Stimulated activated CD8-positive, alpha-beta memory T cell treated with anti-CD3 and anti-CD28 coated beads, Interleukin-2, amount 100 ng/mL, for 1 hour (primary cell): ENCODE measurements around the gene MEIS3.

Experiments used
- DNase-seq, 2 donors: peaks; one replicate each; pipeline ENCODE4 v3.0.0-alpha.2; 2020; ENCODE audit warnings: low read depth in 2 of 2

Gene MEIS3

DNA sequence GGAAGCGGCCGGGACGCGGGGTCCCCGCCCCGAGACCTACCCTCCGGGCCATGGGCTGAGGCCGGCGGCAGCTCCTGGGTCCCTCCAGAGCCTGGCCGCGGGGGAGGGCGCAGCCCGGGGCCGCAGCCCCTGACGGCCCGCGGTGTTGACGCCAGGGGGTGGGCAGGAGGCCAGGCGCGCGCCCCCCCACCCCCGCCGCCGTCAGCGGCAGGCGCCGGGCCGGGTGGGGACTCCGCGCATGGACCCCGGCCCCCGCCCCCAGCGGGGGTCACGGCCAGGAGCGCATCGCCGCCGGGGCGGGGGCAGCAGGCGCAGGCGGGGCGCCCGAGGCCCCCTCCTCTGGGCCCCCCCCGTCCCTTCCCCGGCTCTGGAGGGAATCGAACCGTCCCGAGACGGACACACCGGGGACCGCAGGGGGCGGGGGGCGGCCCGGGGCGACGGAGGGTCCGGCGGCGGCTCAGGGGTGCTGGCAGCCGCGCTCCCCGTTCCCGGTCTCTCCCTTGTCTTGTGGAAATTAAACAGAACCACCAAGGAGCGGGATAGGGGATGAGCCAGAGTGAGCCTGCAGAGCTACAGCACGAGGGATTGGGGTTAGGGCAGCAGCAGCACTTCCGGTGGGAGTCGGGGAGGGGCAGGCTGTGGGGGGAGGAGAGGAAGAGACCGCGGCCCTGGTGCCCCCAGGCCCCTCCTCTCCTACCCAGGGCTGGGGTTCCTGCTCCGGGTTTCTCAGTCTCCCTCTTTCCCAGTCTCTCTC is at the start of gene MEIS3:
Gene MEIS3, minus strand, starts transcription at position 498 of the 754 bp plus-strand sequence. Its CDS starts 446 bp downstream, at position 52.
- no peak for DNase-seq

DNA sequence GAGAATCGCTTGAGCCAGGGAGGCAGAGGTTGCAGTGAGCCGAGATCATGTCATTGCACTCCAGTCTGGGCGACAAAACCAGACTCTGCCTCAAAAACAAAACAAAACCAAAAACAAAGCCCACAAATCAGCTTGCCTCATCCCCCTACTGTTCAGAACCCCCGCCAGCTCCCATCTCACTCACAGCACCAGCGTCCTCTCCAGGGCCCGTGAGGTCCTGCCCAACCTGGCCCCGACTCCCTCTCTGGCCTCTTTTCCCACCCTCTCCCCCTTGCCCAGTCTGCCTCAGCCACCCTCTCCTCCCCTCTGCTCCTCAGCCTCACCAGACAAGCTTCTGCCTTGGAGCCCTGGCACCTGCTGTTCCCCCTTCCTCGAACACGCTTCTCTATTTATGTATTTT is 48.6 kb upstream of the MEIS3 start:
- DNase-seq: no peak

DNA sequence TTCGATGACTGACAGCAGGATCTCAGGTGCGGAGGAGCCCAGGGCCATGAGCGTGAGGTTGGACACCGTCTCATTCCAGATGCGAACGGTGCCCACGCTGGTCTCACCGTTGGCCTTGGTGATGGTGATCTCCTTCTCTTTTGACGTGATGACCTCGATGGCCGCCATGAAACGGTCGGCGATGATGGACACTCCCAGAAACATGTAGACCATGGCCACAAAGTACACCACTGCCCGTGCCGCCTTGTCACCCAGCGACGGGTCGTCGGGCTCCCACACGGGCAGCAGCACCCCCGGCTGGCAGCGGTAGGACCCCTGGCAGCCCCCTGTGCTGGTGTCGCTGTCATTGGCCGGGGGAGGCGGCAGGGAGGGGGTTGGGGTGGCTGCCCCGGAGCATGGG is 46.6 kb upstream of the MEIS3 start:
- DNase-seq: no peak

DNA sequence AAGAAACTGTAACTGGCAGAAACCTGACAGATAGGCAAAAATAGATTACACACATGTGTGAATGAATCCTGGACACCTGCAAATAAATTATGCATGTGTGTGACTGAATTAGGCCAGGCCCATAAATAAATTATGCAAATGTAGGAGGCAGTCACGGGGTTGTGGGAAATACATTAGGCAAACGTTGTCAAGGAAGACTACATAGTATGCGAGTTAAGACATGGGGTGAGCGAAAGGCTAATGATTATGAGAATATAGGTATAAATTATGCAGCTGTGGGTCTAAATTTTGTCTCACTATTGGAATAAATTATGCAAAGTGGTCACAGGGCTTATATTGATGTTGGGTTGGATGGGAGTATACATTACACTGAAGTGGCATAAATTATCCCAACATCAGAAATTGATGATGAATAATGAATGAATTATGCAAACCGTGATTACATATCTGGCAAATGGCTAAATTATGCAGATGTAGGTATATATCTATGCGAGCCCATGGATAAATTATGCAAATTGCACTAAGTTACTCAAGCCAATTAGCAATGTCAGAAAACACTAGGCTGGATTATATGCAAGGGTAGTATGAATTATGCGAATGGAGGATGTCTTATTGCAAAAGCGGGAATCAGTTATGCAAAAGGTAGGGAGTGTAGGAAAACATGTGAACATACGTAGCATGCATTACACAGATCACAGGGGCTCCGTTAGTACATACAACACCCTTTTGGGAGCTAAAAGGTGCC is 45.5 kb upstream of the MEIS3 start:
- no peak for DNase-seq

DNA sequence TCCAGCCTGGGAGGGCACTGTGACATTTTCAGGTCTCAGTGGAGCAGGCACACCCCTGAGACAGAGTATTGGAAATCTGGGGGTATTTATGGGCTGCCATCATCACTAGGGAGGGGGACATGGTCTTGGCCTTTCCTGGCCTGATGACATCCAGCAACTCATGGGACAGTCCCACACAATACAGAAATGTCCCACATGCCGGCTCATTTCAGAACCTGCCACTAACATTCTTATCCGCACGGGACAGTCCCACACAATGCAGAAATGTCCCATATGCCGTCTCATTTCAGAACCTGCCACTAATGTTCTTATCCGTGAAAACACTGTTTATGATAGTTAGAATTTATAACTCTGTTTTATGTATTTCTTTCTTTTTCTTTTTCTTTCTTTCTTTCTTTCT is 42.5 kb upstream of the MEIS3 start:
- no peak for DNase-seq

DNA sequence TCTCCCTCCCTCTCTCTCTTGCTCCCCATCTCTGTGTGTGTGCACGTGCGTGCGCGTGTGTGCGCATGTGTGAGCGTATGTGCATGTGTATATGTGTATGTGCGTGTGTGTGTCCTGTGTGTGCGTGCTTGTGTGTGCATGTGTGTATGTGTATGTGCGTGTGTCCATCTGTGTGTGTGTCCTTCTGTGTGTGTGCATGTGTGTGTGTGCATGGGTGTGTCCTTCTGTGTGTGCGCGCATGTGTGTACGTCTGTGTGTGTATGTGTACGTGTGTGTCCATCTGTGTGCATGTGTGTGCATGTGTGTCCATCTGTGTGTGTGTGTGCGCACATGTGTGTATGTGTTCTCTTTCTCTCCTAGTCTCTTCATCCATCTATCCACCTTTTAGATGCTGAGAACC is 40.1 kb upstream of the MEIS3 start:
- no peak for DNase-seq

DNA sequence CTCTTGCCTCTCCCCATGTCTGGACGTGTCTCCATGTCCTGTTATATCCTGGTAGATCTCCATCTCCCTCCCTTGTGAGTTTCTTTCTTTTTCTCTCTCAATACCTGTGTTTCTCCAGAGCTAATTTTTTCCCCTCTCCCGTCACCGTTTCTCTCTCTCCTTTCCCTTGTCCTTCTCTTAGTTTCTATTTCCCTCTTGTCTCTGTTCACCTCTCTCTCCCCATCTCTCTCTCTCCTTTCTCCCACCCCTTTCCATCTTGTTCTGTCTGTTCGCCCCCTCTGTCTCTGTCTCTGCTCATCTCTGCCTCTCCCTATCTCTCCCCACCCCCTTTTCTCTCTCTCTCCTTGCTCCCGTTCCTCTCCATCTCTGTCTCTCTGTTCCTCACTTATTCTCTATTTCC is 39.3 kb upstream of the MEIS3 start:
- no peak for DNase-seq

DNA sequence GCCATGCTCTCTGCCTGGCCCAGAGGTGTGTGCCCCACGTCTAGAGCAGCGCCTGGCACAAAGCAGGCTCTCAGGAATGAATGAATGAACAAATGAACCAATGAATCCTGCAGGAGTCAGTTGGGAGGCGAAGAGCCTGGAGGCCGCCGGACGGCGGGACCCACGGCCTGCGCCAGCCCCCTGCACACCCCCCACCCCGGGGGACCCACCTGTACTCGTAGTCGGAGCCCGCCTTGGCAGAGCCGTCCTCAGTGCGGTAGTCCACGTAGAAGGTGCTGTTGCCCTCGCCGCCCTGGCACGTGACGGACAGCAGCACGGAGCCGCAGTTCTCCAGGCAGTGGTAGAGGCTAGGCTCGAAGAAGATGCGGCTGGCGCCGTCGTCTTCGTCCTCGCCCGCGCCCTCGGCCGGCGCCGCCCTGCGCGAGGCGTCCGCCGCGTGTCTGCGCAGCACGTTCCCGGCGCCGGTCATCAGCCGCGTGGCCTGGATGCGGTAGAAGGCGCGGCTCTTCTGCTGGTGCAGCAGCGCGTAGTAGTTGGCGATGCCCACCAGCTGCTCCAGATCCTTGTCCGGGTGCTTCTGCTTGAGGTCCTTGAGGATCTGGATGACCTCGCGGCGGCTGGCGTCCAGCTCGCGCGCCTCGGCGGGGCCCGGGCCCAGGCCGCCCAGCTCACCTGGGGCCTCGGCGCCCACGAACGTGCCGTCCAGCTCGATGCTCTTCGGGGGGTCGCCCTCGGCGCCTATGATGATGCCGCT is 37.6 kb upstream of the MEIS3 start:
- no peak for DNase-seq

DNA sequence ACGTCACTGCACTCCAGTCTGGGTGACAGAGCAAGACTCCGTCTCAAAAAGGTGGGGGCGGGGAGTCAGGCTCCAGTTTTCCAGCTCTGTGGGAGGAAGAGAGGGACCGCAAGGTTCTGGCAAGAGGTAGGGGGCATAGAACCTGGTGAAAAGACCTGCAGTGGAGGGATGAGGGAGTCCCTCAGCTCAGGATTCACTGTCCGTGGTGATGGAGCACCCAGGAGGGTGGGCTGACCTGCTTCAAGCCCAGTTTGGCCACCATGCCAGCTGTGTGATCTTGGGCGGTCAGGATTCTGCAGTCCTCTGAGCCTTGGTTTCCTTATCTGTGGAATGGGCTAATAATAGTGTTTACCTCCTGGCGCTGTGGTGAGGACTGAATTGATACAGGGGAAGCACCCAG is 31.2 kb upstream of the MEIS3 start:
- DNase-seq: no peak

DNA sequence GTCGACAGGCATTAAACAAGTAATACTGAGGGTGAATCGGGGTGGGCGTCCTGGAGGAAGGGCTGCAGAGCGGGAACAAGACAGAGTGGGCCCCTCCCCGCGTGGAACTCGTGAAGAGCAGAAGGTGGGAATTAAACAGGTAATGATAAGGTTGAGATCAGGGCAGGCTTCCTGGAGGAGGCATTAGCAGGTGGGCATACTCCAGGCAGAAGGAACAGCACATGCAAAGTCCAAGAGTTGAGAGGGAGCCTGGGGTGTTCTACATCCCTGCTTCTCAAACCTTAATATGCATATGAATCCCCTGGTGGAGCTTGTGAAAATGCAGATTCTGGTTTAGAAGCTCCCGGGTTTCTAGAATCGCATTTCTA is 29.0 kb upstream of the MEIS3 start:
- no peak for DNase-seq

DNA sequence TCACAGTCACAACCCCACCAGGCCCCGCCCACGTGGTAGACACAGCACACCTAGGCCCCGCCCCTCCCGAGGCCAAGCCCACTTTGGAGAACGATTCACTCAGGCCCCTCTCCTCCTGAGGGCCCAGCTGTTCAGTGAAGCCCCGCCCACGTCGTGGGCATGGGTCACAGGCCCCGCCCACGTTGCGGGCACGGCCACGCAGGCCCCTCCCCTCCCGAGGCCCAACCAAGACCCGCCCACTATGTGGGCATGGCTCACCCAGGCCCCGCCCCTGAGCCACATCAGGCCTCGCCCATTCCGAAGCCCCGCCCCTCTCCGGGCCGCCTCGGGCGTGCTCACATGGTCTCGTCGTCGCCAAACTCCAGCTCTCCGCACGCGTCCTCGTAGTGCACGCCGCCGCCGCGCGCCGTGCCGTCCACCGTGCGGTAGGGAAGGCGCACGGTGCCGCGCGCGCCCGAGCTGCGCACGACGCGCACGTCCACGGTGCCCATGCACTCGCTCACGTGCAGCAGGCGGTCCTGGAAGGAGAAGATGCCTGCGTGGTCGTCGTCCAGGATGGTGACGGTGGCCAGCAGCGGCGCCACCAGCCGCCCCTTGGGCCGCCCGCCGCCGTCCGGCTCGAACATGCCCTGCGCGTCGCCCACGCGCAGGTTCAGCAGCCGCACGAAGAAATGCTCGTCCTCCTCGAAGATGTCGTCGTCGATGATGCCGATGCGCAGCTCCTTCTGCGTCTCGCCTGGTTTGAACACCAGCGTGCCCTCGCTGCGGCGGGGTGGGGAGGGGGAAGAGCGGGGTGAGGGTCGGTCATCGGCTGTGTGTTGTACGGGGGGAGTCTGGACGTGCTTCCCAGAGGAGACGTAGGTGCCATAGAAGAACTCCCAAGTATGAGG is 28.4 kb upstream of the MEIS3 start:
- DNase-seq: peak in 1 of 2 donors; percentile 15

DNA sequence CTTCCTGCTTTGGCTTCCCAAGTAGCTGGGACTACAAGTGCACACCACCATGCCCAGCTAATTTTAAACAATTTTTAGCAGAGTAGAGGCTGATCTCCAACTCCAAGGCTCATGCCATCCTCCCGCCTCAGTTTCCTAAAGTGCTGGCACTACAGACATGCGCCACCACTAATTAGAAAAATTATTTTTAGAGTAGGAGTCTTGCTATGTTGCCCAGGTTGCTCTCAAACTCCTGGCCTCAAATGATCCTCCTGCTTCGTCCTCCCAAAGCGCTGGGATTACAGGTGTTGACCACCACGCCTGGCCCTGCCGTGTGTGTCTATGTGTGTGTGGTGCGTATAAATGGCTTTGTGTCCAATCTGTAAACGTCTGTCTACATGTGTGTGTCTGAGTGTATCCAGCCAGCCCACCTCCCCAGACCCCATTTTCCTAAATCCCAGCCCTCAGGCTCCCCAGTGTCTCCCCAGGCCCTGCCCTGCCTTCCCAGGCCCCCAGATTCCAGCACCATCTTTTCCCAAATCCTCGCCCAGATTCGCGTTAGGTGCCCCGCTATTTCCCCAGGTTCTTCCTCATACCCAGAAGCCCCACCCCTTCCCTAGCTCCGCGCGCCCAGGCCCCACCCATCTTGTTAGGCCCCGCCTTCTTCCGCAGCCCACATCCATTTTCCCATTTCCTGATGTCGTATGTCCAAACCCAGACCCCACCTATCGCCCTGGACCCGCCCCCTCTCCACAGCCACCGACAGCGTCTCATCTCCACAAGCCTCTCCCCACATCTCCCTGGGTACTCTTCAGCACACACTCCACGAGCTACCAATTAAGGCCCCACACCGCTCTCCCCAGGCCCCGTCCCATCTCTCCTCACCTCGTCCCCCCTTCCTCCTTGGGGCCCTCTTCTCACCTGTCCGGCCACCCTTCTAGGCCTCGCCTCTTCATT is 27.5 kb upstream of the MEIS3 start:
- DNase-seq: no peak

DNA sequence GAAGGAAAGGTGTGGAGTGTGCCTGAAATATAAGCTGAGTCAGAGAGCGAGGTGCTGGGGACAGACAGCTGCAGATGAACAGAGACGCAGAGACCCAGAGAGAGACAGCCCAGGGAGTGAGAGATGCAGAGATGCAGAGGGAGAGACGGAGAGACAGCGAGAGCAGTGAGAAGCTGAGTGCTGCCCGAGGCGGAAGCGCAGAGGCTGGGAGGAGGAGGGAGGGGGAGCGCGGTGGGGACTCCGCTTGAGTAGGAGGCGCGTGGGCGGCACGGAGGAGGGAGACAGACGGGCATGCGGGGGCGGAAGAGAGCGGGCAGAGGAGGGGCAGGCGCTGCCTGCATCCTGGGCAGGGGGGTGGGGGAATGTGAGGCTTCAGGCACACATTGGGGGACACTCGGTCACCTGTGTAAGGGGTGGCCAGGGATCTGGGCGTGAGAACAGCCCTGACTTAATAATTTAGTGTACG is 26.6 kb upstream of the MEIS3 start:
- DNase-seq: peak; percentile 48 to 81

DNA sequence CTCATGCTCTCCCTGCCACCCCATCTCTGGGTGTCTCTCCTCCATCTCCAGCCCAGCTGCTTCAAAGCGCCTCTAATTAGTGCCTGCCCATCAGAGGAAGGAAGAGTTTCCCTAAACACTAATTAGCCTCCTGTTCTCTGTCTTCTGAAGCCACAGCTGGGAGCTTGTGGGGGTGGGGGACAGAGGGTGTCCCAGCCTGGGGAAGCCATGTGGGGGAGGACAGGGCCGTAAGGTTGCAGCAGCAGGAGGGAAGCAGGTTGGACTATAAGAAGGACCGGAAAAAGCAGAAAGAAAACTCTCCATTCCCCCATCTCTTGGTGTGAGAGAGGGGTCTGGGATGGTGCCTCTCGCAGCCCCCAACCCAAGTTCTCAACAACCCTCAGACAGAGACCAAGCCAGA is 26.2 kb upstream of the MEIS3 start:
- DNase-seq: no peak

DNA sequence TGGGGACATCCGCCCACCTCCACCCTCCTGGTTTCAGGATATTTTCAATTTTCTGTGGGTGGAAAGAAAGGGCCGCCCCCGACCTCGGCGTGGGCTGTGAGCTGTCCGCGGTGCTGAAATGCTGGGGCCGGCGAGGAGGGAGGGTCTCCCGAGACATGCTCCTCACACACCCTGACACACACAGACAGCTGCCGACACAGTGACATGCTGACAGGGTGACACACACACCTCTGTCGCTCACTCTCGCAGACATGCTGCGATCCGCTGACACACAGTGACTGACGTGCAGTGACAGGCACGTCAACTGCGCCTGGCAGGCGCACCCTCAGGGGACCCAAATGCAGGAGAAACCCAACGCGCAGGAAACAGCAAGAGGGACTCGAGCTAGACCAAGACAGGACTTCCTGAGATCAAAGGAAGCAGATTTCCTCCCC is 25.1 kb upstream of the MEIS3 start:
- no peak for DNase-seq

DNA sequence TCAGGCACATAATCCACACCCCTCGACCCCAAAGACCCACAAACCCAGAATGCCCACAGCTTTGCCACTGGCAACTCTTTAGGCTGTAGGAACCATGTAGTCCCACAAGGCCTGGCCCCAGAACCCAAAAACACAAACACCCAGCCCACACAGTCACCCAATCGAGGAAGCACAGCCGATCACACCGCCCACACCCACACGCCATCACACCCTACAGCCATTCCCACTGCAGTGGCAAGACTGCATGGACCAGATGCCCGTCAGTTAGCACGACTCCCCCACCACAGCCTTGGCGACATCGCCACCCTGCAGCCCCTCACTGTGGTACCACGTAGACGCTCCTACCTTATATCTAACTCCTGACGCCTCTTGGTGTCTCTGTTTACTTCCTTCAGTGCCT is 24.0 kb upstream of the MEIS3 start:
- DNase-seq: no peak

DNA sequence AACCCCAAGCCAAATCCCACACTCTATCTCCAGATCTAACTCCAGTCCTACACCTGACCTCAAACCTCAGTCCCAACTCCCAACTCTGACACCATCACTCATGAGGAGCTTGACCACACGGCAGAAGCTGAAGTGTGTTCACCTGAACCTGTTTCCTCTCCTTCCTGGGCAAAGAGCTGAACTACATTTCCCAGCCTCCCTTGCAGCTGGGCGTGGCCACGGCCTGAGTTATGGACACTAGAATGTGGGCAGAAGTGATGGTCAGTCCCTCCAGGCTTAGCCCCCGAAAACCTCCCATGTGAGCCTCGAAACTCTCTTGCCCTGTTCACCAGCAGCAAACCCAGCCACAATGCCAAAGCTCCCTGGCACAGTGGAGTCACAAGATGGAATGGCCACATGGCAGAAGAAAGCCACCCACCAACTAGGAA is 19.5 kb upstream of the MEIS3 start:
- no peak for DNase-seq

DNA sequence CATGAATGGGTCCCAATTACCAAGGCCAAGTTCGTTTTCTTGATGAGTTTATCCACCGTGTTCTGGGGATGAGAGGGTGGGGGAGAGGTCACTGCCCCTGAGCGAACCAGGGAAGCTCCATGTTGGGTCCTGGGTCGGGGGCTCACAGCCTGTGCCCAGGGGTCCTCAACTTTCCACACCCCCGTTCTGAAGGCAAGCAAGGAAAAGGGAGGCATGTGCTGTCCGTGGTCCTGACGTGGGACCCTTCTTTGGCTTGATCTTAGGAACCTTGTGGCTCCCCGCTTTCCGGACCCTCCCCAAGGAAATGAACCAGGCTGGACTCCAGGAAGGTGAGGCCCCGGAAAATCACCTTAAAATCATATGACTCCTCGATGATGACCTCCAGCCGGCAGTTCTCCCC is 18.2 kb upstream of the MEIS3 start:
- no peak for DNase-seq

DNA sequence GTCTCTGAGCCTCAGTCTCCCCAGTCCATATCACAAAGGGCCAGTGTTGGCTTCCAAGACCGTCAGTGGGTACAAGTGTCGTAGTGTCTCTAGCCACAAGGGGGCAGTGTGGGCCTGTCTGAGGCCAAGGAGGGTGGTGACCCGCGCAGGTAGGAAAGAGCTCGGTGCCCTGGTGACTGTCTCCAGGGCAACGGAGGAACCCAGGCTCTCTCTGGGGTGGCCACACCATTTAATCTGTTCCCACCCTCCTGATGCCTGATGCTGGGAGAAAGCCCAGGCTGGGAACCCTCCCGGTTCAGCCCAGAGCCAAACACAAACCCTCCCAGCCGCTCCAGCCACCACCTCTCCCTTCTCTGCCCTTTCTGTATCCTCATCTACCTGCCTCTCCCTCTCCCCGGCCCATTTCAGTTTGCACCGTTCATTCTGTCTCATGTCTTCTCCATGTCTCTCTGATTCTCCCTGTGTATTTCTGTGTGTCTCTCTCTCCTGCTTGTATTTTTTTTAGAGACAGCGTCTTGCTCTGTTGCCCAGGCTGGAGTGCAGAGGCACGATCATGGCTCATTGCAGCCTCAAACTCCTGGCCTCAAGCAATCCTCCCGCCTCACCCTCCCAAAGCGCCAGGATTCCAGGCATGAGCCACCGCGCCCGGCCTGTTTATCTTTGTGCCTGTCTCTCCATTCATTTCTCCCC is 17.5 kb upstream of the MEIS3 start:
- DNase-seq: peak; percentile 73 to 75
